GM21723 (cell line): ENCODE results near the gene PRPF19.

Experiments used
- ATAC-seq: cut with Tn5 transposase; IDR thresholded peaks from one replicate; pipeline ENCODE4 v1.9.1; 2021; ENCODE audit warnings: mild to moderate bottlenecking, moderate library complexity; ENCODE audit not compliant: unreplicated experiment

The PRPF19 gene

GRCh38 chr11:60938500-60938899 is 32.1 kb upstream of the PRPF19 start:
- no peak for ATAC-seq

GRCh38 chr11:60937811-60938210 is 31.4 kb upstream of the PRPF19 start:
- ATAC-seq, result no peak

GRCh38 chr11:60937144-60937527 is 30.8 kb upstream of the PRPF19 start:
- no peak for ATAC-seq

GRCh38 chr11:60936467-60937143 is 30.2 kb upstream of the PRPF19 start:
- ATAC-seq, result no peak

- no peak for ATAC-seq
Measured at GRCh38 chr11:60935676-60936442, 29.5 kb upstream of the PRPF19 start.

GRCh38 chr11:60934790-60935605 is 28.6 kb upstream of the PRPF19 start:
- ATAC-seq, result no peak

GRCh38 chr11:60934124-60934789 is 27.9 kb upstream of the PRPF19 start:
- ATAC-seq, result no peak

GRCh38 chr11:60933416-60934123 is 27.2 kb upstream of the PRPF19 start:
- no peak for ATAC-seq

GRCh38 chr11:60932605-60933356 is 26.4 kb upstream of the PRPF19 start:
- no peak for ATAC-seq

GRCh38 chr11:60931917-60932316 is 25.5 kb upstream of the PRPF19 start:
- no peak for ATAC-seq

- ATAC-seq, result no peak
Measured at GRCh38 chr11:60930394-60930793, 24.0 kb upstream of the PRPF19 start.

GRCh38 chr11:60929764-60930163 is 23.4 kb upstream of the PRPF19 start:
- no peak for ATAC-seq

- no peak for ATAC-seq
Measured at GRCh38 chr11:60928563-60929001, 22.2 kb upstream of the PRPF19 start.

GRCh38 chr11:60927600-60927999 is 21.2 kb upstream of the PRPF19 start:
- ATAC-seq, result no peak

- ATAC-seq, result no peak
Measured at GRCh38 chr11:60927061-60927592, 20.7 kb upstream of the PRPF19 start.

GRCh38 chr11:60926500-60926899 is 20.1 kb upstream of the PRPF19 start:
- no peak for ATAC-seq

GRCh38 chr11:60925868-60926267 is 19.5 kb upstream of the PRPF19 start:
- ATAC-seq, result no peak

GRCh38 chr11:60924906-60925853 is 18.8 kb upstream of the PRPF19 start:
- ATAC-seq, result no peak
